Type B pancreatic cell (in vitro differentiated cells): ENCODE measurements around the gene NAV2. TPM values are rescaled to one million over a fixed set of nuclear protein-coding genes. Genes with fewer than 3 reads are reported as not detected.

Experiments
- DNase-seq: peaks from one replicate; pipeline ENCODE4 v3.0.0; 2021; ENCODE audit warnings: mixed read lengths; ENCODE audit not compliant: unreplicated experiment; ENCODE audit errors: extremely low spot score
- H3K27ac Mint-ChIP-seq: 2 replicates; pipeline ENCODE4 v1.8.0; 2021; ENCODE audit warnings: mild to moderate bottlenecking, mixed read lengths
- H3K27me3 Mint-ChIP-seq: 2 replicates; pipeline ENCODE4 v1.8.0; 2021; ENCODE audit warnings: mixed read lengths
- H3K36me3 Mint-ChIP-seq: 2 replicates; pipeline ENCODE4 v1.8.0; 2021; ENCODE audit warnings: mixed read lengths
- H3K4me1 Mint-ChIP-seq: one replicate; pipeline ENCODE4 v1.8.0; 2021; ENCODE audit warnings: mixed read lengths; ENCODE audit not compliant: unreplicated experiment
- H3K4me3 Mint-ChIP-seq: 2 replicates; pipeline ENCODE4 v1.8.0; 2021; ENCODE audit warnings: mild to moderate bottlenecking, mixed read lengths
- H3K9me3 Mint-ChIP-seq: 2 replicates; pipeline ENCODE4 v1.8.0; 2021; ENCODE audit warnings: mixed read lengths
- total RNA-seq: library from RNA; stranded (reverse); gene quantifications from 2 replicates; pipeline ENCODE4 v1.2.1, GENCODE V29; 2021; ENCODE audit warnings: low replicate concordance
- TF ChIP-seq, protein P1 (sequence below): fragments of 200-600 bp; sonication (generic); conservative IDR thresholded peaks from 2 replicates; pipeline ENCODE4 v1.5.0; 2021; ENCODE audit warnings: antibody characterized with exemption, mild to moderate bottlenecking

The NAV2 gene
- total RNA-seq, 1 donor from 2014 or later, result 54.2 TPM

DNA sequence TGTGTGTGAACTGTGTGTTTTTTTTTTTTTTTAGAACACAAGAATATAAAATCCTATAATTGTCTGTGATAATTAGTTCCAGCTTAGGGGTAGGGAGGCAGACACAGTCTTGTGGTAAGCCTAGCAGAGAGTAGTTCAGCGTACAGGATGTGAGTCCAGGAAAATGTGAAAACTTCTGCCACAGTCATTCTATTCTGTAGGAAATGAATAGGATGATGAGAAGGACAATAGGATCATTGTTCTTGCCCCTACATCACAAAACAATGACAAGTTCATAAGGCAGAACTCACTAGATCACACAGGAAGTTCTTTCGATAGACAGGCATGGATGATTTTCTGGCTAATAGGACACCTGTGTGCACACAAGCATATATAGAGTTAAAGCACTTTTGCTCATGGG, 132.2 kb downstream of the NAV2 start:
- no peaks in the 10 kb centered on the region for H3K27me3 Mint-ChIP-seq
- no peaks in the 10 kb centered on the region for H3K9me3 Mint-ChIP-seq
- peaks cover 47% of the 10 kb centered on the region for H3K4me1 Mint-ChIP-seq
- H3K27ac Mint-ChIP-seq, result no peak overlapping the region
- no peak overlapping the region for H3K4me3 Mint-ChIP-seq
- no peak for DNase-seq
- TF ChIP-seq, protein P1, sequence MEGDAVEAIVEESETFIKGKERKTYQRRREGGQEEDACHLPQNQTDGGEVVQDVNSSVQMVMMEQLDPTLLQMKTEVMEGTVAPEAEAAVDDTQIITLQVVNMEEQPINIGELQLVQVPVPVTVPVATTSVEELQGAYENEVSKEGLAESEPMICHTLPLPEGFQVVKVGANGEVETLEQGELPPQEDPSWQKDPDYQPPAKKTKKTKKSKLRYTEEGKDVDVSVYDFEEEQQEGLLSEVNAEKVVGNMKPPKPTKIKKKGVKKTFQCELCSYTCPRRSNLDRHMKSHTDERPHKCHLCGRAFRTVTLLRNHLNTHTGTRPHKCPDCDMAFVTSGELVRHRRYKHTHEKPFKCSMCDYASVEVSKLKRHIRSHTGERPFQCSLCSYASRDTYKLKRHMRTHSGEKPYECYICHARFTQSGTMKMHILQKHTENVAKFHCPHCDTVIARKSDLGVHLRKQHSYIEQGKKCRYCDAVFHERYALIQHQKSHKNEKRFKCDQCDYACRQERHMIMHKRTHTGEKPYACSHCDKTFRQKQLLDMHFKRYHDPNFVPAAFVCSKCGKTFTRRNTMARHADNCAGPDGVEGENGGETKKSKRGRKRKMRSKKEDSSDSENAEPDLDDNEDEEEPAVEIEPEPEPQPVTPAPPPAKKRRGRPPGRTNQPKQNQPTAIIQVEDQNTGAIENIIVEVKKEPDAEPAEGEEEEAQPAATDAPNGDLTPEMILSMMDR, result no peak
- no peaks in the 10 kb centered on the region for H3K36me3 Mint-ChIP-seq

DNA sequence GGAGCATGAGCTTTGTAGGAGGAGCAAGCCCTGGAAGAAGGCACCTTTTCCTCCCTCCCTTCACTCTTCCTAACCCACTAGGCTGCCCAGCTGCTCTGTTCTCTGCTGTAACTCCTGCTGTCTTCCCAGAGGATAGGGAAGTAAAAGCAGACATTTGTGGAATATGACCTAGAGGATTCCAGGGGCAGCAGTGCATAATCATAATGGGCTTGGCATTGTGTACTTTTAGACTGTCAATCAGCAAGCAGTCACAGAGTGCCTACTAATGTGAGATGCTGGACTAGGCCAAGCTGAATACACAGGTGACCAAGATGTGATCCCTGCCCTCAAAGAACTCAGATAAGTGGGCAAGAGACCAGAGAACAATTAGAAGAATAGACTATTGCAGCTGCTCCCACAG, 133.0 kb downstream of the NAV2 start:
- TF ChIP-seq, protein P1, result no peak
- Mint-ChIP-seq H3K36me3 (no peaks in the 10 kb centered on the region), H3K4me3 (no peak overlapping the region), H3K27me3 (no peaks in the 10 kb centered on the region), H3K4me1 (peaks cover 56% of the 10 kb centered on the region), H3K27ac (no peak overlapping the region), H3K9me3 (no peaks in the 10 kb centered on the region)
- DNase-seq, result no peak

DNA sequence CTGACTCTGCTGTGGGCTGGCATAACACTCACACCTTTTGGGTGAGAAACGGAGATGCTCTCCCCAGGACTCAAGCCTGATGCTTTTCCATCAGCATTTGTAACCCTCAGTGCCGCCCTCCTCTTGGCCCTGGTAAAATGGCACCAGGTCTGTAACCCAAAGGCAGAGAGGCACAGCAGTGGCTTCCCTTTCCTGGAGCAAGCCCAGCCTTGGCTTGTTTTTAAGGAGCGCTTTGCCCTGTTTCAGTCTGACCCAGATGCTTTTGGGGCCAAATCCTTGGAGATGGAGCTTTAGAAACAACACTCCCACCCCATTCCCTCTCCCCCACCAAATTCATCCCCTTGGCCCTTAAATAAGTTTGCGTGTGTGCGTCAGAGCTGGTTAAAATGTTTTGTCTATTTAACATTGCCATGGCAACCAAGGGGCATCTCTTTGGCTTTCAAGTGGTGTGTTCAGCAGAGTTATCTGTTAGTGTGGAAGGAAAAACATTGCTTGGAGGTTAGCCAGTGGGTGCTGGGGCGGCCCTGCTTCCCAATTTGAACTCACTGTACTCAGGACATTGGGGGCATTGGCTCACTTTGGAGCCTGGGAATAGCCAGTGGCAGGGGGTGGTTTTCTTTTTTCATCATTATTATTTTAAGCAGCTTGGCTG, 134.1 kb downstream of the NAV2 start:
- H3K27ac Mint-ChIP-seq, result peak overlapping the region; percentile 43

DNA sequence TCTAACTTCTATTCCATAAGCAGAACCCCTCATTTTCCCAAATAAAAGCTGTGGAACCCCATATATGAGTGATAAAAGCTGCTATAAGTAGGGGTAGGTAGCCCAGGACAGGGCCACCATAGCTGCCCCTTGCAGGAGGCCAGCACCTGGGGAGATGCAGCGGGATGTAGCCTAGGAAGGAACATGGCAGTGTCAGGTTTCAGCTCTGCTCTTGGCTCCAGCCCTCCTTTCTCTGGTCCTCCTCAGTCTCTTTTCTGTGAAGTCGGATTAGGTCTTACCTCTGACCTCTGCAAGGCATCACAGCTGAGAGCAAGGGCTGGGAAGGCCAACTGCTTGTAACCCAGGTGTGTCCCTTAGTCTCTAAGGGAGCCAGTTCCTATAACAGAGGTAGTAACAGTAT, 135.6 kb downstream of the NAV2 start:
- Mint-ChIP-seq H3K9me3 (peaks cover 5% of the 10 kb centered on the region), H3K4me1 (peaks cover 57% of the 10 kb centered on the region), H3K27me3 (no peaks in the 10 kb centered on the region), H3K36me3 (peaks cover 4% of the 10 kb centered on the region), H3K27ac (no peak overlapping the region), H3K4me3 (no peak overlapping the region)
- DNase-seq, result no peak
- TF ChIP-seq, protein P1, result no peak

More for the DNA sequence above, 134.1 kb downstream of the NAV2 start:
- Mint-ChIP-seq H3K4me3 (no peak overlapping the region), H3K36me3 (peaks cover 3% of the 10 kb centered on the region), H3K4me1 (peaks cover 56% of the 10 kb centered on the region), H3K27me3 (no peaks in the 10 kb centered on the region), H3K9me3 (peaks cover 3% of the 10 kb centered on the region)
- TF ChIP-seq, protein P1, result no peak
- no peak for DNase-seq

DNA sequence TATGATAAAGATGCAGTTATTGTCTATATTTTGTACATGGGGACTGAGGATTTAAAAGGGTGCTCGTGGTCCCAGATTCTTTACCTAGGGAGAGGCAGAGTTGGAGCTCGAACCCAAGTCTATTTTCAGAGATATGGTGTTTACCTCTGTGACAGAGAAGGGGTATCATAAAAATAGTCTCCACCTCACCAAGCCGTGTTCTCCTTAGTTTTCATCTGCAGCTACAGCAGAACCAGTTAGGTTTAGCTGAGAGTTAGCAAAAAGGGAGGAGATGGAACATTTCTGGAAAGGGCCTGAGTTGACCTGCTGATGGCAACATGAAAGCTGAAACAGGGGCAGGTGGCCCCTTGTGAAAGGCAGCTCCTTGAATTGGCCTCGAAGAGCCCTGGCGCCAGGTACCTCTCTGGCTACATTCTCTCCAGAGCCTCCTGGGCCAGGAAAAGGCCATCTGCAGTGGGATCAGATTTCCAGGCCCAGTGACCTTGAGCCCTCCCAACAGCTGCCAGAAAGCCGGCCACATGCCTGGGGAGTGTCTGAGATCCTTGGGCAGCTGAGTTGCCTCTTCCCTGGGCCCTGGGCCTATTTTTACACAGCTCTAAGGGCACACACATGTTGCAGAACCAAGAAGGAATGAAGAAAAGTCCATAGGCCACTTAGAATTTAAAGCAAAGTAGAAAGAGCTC, 136.6 kb downstream of the NAV2 start:
- DNase-seq, result no peak
- Mint-ChIP-seq H3K27me3 (no peaks in the 10 kb centered on the region), H3K27ac (no peak overlapping the region), H3K4me3 (no peak overlapping the region), H3K4me1 (peaks cover 63% of the 10 kb centered on the region), H3K9me3 (peaks cover 5% of the 10 kb centered on the region), H3K36me3 (peaks cover 4% of the 10 kb centered on the region)
- TF ChIP-seq, protein P1, result no peak
